Measurements from ENCODE around the gene NGF. TPM values are rescaled to one million over a fixed set of nuclear protein-coding genes. Genes with fewer than 3 reads are reported as not detected.

The NGF gene
- total and polyA plus RNA-seq, 2 of the 4 experiments (the other 2 are of a cell fraction): 12.5 to 21.7 TPM

GRCh38 chr1:115300087-115300876 is 37.8 kb downstream of the NGF start:
- no peaks in the 10 kb centered on the region for H3K9me3 ChIP-seq (ENCODE audit: control insufficient read depth, insufficient read depth, low read length)
- DNase-seq: peak; percentile 32
- ChIA-PET POLR2A (ENCODE audit: unreplicated experiment) (no interaction called here), CTCF (no interaction called here)
- H2AFZ ChIP-seq (replicated peaks; ENCODE audit: low read length, poor library complexity): no peak overlapping the region
- H3K4me2 ChIP-seq (ENCODE audit: low read depth, low read length): peak overlapping the region; percentile 9; the same call in 1 of the 2 replicates
- H3K27ac ChIP-seq (ENCODE audit: insufficient read depth, low read length): peak overlapping the region; percentile 51
- 80% methylated on average over 1 of the region's 8 CpGs; no CpG with 5 or more reads in 1 of the 2 experiments for WGBS, 2 experiments (ENCODE audit: extremely low coverage in 2 of 2, insufficient read length in 1 of 2)
- in situ Hi-C loops (cut with MboI; ENCODE audit: low sequenced_read_pairs) (loop anchor here (25.0 kb wide), 1 partner anchor 563 kb away; no protein-coding TSS in a partner anchor), intact Hi-C loops (cut with micrococcal nuclease) (no loop called here), dilution Hi-C loops (cut with HindIII; ENCODE audit: low sequenced_read_pairs, unreplicated experiment) (no loop called here)
- peak overlapping the region; percentile 55; the same call in 1 of the 2 replicates for H3K18ac ChIP-seq (ENCODE audit: low read depth, low read length)
- H4K8ac ChIP-seq (ENCODE audit: low read depth in 2 of 2, low read length in 2 of 2): peak overlapping the region in 1 of 2 experiments; percentile 43; a peak in 2 of 4 replicates
- H3K4me3 ChIP-seq (ENCODE audit: insufficient read depth, low read depth, low read length): no peak overlapping the region
- H4K20me1 ChIP-seq (ENCODE audit: insufficient read depth, low read length): no peaks in the 10 kb centered on the region
- H3K36me3 ChIP-seq (ENCODE audit: control insufficient read depth, insufficient read depth, low read length): no peaks in the 10 kb centered on the region
- peak overlapping the region; percentile 12; the same call in 1 of the 2 replicates for H4K91ac ChIP-seq (ENCODE audit: insufficient read depth, low read depth, low read length)
- H2AK9ac ChIP-seq (replicated peaks; ENCODE audit: low read depth, low read length, poor library complexity): peak overlapping the region; percentile 65
- peaks cover 22% of the 10 kb centered on the region for H3K4me1 ChIP-seq (ENCODE audit: control insufficient read depth, insufficient read depth, low read length)
- H3K56ac ChIP-seq (ENCODE audit: extremely low read depth, insufficient read depth, low read length): no peak overlapping the region
- ATAC-seq (ENCODE audit: low read depth): peak; percentile 32; the same call in 1 of the 2 replicates
- peak overlapping the region; percentile 68 for H2BK20ac ChIP-seq (ENCODE audit: low read depth, low read length)
- H3K4ac ChIP-seq (ENCODE audit: low read depth, low read length): peak overlapping the region; percentile 79
- TF ChIP-seq USF2 (IDR thresholded peaks at IDR 0.05; ENCODE audit: low read depth, low read length) (no peak), FOS (IDR thresholded peaks at IDR 0.05; ENCODE audit: low read depth, low read length) (0 out of 2 replicates have a peak, but pooled peaks have one; percentile 34)
- peak overlapping the region; percentile 69; the same call in 1 of the 2 replicates for H3K14ac ChIP-seq (replicated peaks; ENCODE audit: low read depth, low read length)
- peak overlapping the region; percentile 54; the same call in 1 of the 2 replicates for H2AK5ac ChIP-seq (ENCODE audit: low read depth, low read length)
- no peak overlapping the region for H3K9ac ChIP-seq (ENCODE audit: low read depth, low read length)
- no peaks in the 10 kb centered on the region for H3K27me3 ChIP-seq (ENCODE audit: control insufficient read depth, insufficient read depth, low read length)
- no peak overlapping the region; the same call in 1 of the 2 replicates for H3K23ac ChIP-seq (ENCODE audit: low read depth, low read length)
- H2BK5ac ChIP-seq (ENCODE audit: low read depth, low read length, poor library complexity, severe bottlenecking): peak overlapping the region; percentile 12
- peak overlapping the region; percentile 68 for H2BK15ac ChIP-seq (ENCODE audit: low read depth, low read length)
- peak overlapping the region; percentile 73 for H2BK120ac ChIP-seq (ENCODE audit: low read depth, low read length)
- H4K5ac ChIP-seq (ENCODE audit: low read depth, low read length): no peak overlapping the region; the same call in 1 of the 2 replicates
- H3K9me1 ChIP-seq (ENCODE audit: insufficient read depth, low read length): peaks cover 15% of the 10 kb centered on the region
- no TSS peak for BruUV-seq (replicated peaks)
- peaks cover 3 to 20% of the 10 kb centered on the region in 2 experiments; a peak in 3 of 4 replicates for H3K79me1 ChIP-seq (ENCODE audit: low read depth in 1 of 2, low read length in 2 of 2)

Data from IMR-90 (cell line).